ENCODE results near the gene KRT28.

The KRT28 gene

GRCh38 chr17:40791787-40792436 lies 7.8 kb downstream of the KRT28 start:
- H3K27ac ChIP-seq (ENCODE audit: low read depth, low read length): peak overlapping the region; percentile 10
- H3K4me3 ChIP-seq (ENCODE audit: low read depth in 1 of 5, low read length in 5 of 5): no peak overlapping the region
- no peaks in the 10 kb centered on the region for H3K36me3 ChIP-seq (ENCODE audit: control insufficient read depth in 5 of 5, insufficient read depth in 5 of 5, low read length in 5 of 5)
- peaks cover 10 to 20% (median 13%) of the 10 kb centered on the region in 5 donors for H3K27me3 ChIP-seq (ENCODE audit: control insufficient read depth in 5 of 5, insufficient read depth in 4 of 5, low read length in 5 of 5)
- H3K9me3 ChIP-seq (ENCODE audit: control insufficient read depth in 5 of 5, low read length in 5 of 5): no peaks in the 10 kb centered on the region
- peaks cover 0 to 16% (median 10%) of the 10 kb centered on the region in 5 donors for H3K4me1 ChIP-seq (ENCODE audit: control insufficient read depth in 5 of 5, insufficient read depth in 5 of 5, low read length in 5 of 5)
- no peak overlapping the region for H3K9ac ChIP-seq (ENCODE audit: low read length in 5 of 5)

- Histone ChIP-seq H3K27ac (ENCODE audit: low read depth, low read length) (peak overlapping the region; percentile 10), H3K9me3 (ENCODE audit: control insufficient read depth in 5 of 5, low read length in 5 of 5) (no peaks in the 10 kb centered on the region), H3K4me1 (ENCODE audit: control insufficient read depth in 5 of 5, insufficient read depth in 5 of 5, low read length in 5 of 5) (peaks cover 0 to 16% (median 10%) of the 10 kb centered on the region in 5 donors), H3K4me3 (ENCODE audit: low read depth in 1 of 5, low read length in 5 of 5) (peak overlapping the region in 1 of 5 donors; percentile 37), H3K36me3 (ENCODE audit: control insufficient read depth in 5 of 5, insufficient read depth in 5 of 5, low read length in 5 of 5) (no peaks in the 10 kb centered on the region), H3K9ac (ENCODE audit: low read length in 5 of 5) (peak overlapping the region in 1 of 5 donors; percentile 6), H3K27me3 (ENCODE audit: control insufficient read depth in 5 of 5, insufficient read depth in 4 of 5, low read length in 5 of 5) (peaks cover 2 to 12% (median 10%) of the 10 kb centered on the region in 5 donors)
Observed at GRCh38 chr17:40791111-40791510, 8.6 kb downstream of the KRT28 start.

GRCh38 chr17:40782450-40782849 lies 17.3 kb downstream of the KRT28 start, which contains the start of gene KRT27:
KRT27 (minus strand) TSS chr17:40782550; CDS start chr17:40782493, 57 bp downstream.
- H3K36me3 ChIP-seq (ENCODE audit: control insufficient read depth in 5 of 5, insufficient read depth in 5 of 5, low read length in 5 of 5): no peaks in the 10 kb centered on the region

GRCh38 chr17:40779181-40779909 lies 20.4 kb downstream of the KRT28 start:
- peaks cover 0 to 15% (median 0%) of the 10 kb centered on the region in 5 donors for H3K4me1 ChIP-seq (ENCODE audit: control insufficient read depth in 5 of 5, insufficient read depth in 5 of 5, low read length in 5 of 5)
- no peak overlapping the region for H3K9ac ChIP-seq (ENCODE audit: low read length in 5 of 5)
- no peak overlapping the region for H3K27ac ChIP-seq (ENCODE audit: low read depth, low read length)
- no peaks in the 10 kb centered on the region for H3K9me3 ChIP-seq (ENCODE audit: control insufficient read depth in 5 of 5, low read length in 5 of 5)
- H3K36me3 ChIP-seq (ENCODE audit: control insufficient read depth in 5 of 5, insufficient read depth in 5 of 5, low read length in 5 of 5): no peaks in the 10 kb centered on the region
- H3K27me3 ChIP-seq (ENCODE audit: control insufficient read depth in 5 of 5, insufficient read depth in 4 of 5, low read length in 5 of 5): peaks cover 3 to 19% (median 14%) of the 10 kb centered on the region in 5 donors
- H3K4me3 ChIP-seq (ENCODE audit: low read depth in 1 of 5, low read length in 5 of 5): peak overlapping the region in 1 of 5 donors; percentile 27

More at GRCh38 chr17:40782450-40782849, 17.3 kb downstream of the KRT28 start, which contains the start of gene KRT27:
- Histone ChIP-seq H3K4me3 (ENCODE audit: low read depth in 1 of 5, low read length in 5 of 5) (no peak within 1 kb of the TSS), H3K27ac (ENCODE audit: low read depth, low read length) (no peak within 1 kb of the TSS), H3K9ac (ENCODE audit: low read length in 5 of 5) (no peak within 1 kb of the TSS), H3K4me1 (ENCODE audit: control insufficient read depth in 5 of 5, insufficient read depth in 5 of 5, low read length in 5 of 5) (peaks cover 0 to 15% (median 0%) of the 10 kb centered on the region in 5 donors), H3K27me3 (ENCODE audit: control insufficient read depth in 5 of 5, insufficient read depth in 4 of 5, low read length in 5 of 5) (peaks cover 3 to 13% (median 8%) of the 10 kb centered on the region in 5 donors), H3K9me3 (ENCODE audit: control insufficient read depth in 5 of 5, low read length in 5 of 5) (no peaks in the 10 kb centered on the region)

- Histone ChIP-seq H3K27ac (ENCODE audit: low read depth, low read length) (no peak overlapping the region), H3K27me3 (ENCODE audit: control insufficient read depth in 5 of 5, insufficient read depth in 4 of 5, low read length in 5 of 5) (peaks cover 3 to 19% (median 12%) of the 10 kb centered on the region in 5 donors), H3K36me3 (ENCODE audit: control insufficient read depth in 5 of 5, insufficient read depth in 5 of 5, low read length in 5 of 5) (no peaks in the 10 kb centered on the region), H3K9me3 (ENCODE audit: control insufficient read depth in 5 of 5, low read length in 5 of 5) (no peaks in the 10 kb centered on the region), H3K4me3 (ENCODE audit: low read depth in 1 of 5, low read length in 5 of 5) (no peak overlapping the region), H3K4me1 (ENCODE audit: control insufficient read depth in 5 of 5, insufficient read depth in 5 of 5, low read length in 5 of 5) (peaks cover 0 to 15% (median 0%) of the 10 kb centered on the region in 5 donors), H3K9ac (ENCODE audit: low read length in 5 of 5) (no peak overlapping the region)
Observed at GRCh38 chr17:40778461-40778860, 21.3 kb downstream of the KRT28 start.

- Histone ChIP-seq H3K36me3 (ENCODE audit: control insufficient read depth in 5 of 5, insufficient read depth in 5 of 5, low read length in 5 of 5) (no peaks in the 10 kb centered on the region), H3K27me3 (ENCODE audit: control insufficient read depth in 5 of 5, insufficient read depth in 4 of 5, low read length in 5 of 5) (peaks cover 3 to 19% (median 10%) of the 10 kb centered on the region in 5 donors), H3K9me3 (ENCODE audit: control insufficient read depth in 5 of 5, low read length in 5 of 5) (no peaks in the 10 kb centered on the region), H3K4me3 (ENCODE audit: low read depth in 1 of 5, low read length in 5 of 5) (no peak overlapping the region), H3K4me1 (ENCODE audit: control insufficient read depth in 5 of 5, insufficient read depth in 5 of 5, low read length in 5 of 5) (peaks cover 0 to 15% (median 0%) of the 10 kb centered on the region in 5 donors), H3K27ac (ENCODE audit: low read depth, low read length) (no peak overlapping the region), H3K9ac (ENCODE audit: low read length in 5 of 5) (no peak overlapping the region)
Observed at GRCh38 chr17:40777971-40778370, 21.8 kb downstream of the KRT28 start.

GRCh38 chr17:40777459-40777858 lies 22.3 kb downstream of the KRT28 start:
- no peaks in the 10 kb centered on the region for H3K36me3 ChIP-seq (ENCODE audit: control insufficient read depth in 5 of 5, insufficient read depth in 5 of 5, low read length in 5 of 5)
- H3K9ac ChIP-seq (ENCODE audit: low read length in 5 of 5): no peak overlapping the region
- peaks cover 0 to 15% (median 0%) of the 10 kb centered on the region in 5 donors for H3K4me1 ChIP-seq (ENCODE audit: control insufficient read depth in 5 of 5, insufficient read depth in 5 of 5, low read length in 5 of 5)
- H3K4me3 ChIP-seq (ENCODE audit: low read depth in 1 of 5, low read length in 5 of 5): no peak overlapping the region
- no peaks in the 10 kb centered on the region for H3K9me3 ChIP-seq (ENCODE audit: control insufficient read depth in 5 of 5, low read length in 5 of 5)
- peaks cover 3 to 21% (median 10%) of the 10 kb centered on the region in 5 donors for H3K27me3 ChIP-seq (ENCODE audit: control insufficient read depth in 5 of 5, insufficient read depth in 4 of 5, low read length in 5 of 5)
- no peak overlapping the region for H3K27ac ChIP-seq (ENCODE audit: low read depth, low read length)

GRCh38 chr17:40775945-40776344 lies 23.8 kb downstream of the KRT28 start:
- H3K27me3 ChIP-seq (ENCODE audit: control insufficient read depth in 5 of 5, insufficient read depth in 4 of 5, low read length in 5 of 5): peaks cover 10 to 27% (median 11%) of the 10 kb centered on the region in 5 donors
- H3K36me3 ChIP-seq (ENCODE audit: control insufficient read depth in 5 of 5, insufficient read depth in 5 of 5, low read length in 5 of 5): no peaks in the 10 kb centered on the region
- H3K27ac ChIP-seq (ENCODE audit: low read depth, low read length): no peak overlapping the region
- no peaks in the 10 kb centered on the region for H3K9me3 ChIP-seq (ENCODE audit: control insufficient read depth in 5 of 5, low read length in 5 of 5)
- no peak overlapping the region for H3K4me3 ChIP-seq (ENCODE audit: low read depth in 1 of 5, low read length in 5 of 5)
- no peak overlapping the region for H3K9ac ChIP-seq (ENCODE audit: low read length in 5 of 5)
- H3K4me1 ChIP-seq (ENCODE audit: control insufficient read depth in 5 of 5, insufficient read depth in 5 of 5, low read length in 5 of 5): peaks cover 0 to 15% (median 0%) of the 10 kb centered on the region in 5 donors

GRCh38 chr17:40772101-40772500 lies 27.7 kb downstream of the KRT28 start, which contains the start of gene KRT26:
KRT26 (minus strand) TSS chr17:40772201; CDS start chr17:40772113, 88 bp downstream.
- Histone ChIP-seq H3K4me3 (ENCODE audit: low read depth in 1 of 5, low read length in 5 of 5) (no peak within 1 kb of the TSS), H3K27me3 (ENCODE audit: control insufficient read depth in 5 of 5, insufficient read depth in 4 of 5, low read length in 5 of 5) (peaks cover 4 to 19% (median 9%) of the 10 kb centered on the region in 5 donors), H3K9me3 (ENCODE audit: control insufficient read depth in 5 of 5, low read length in 5 of 5) (no peaks in the 10 kb centered on the region), H3K4me1 (ENCODE audit: control insufficient read depth in 5 of 5, insufficient read depth in 5 of 5, low read length in 5 of 5) (no peaks in the 10 kb centered on the region), H3K36me3 (ENCODE audit: control insufficient read depth in 5 of 5, insufficient read depth in 5 of 5, low read length in 5 of 5) (no peaks in the 10 kb centered on the region), H3K27ac (ENCODE audit: low read depth, low read length) (no peak within 1 kb of the TSS), H3K9ac (ENCODE audit: low read length in 5 of 5) (no peak within 1 kb of the TSS)

GRCh38 chr17:40765657-40766056 lies 34.1 kb downstream of the KRT28 start:
- Histone ChIP-seq H3K27me3 (ENCODE audit: control insufficient read depth in 5 of 5, insufficient read depth in 4 of 5, low read length in 5 of 5) (peaks cover 0 to 9% (median 7%) of the 10 kb centered on the region in 5 donors), H3K9ac (ENCODE audit: low read length in 5 of 5) (no peak overlapping the region), H3K36me3 (ENCODE audit: control insufficient read depth in 5 of 5, insufficient read depth in 5 of 5, low read length in 5 of 5) (no peaks in the 10 kb centered on the region), H3K4me3 (ENCODE audit: low read depth in 1 of 5, low read length in 5 of 5) (no peak overlapping the region), H3K9me3 (ENCODE audit: control insufficient read depth in 5 of 5, low read length in 5 of 5) (peaks cover 5 to 37% (median 26%) of the 10 kb centered on the region in 5 donors), H3K27ac (ENCODE audit: low read depth, low read length) (no peak overlapping the region), H3K4me1 (ENCODE audit: control insufficient read depth in 5 of 5, insufficient read depth in 5 of 5, low read length in 5 of 5) (no peaks in the 10 kb centered on the region)

Measured in subcutaneous abdominal adipose tissue (tissue), 5 donors.